ENCODE measurements around the gene GALNT16.
"Not testable (repeated sequence)": the region's sequence is repeated elsewhere in the genome, so short reads cannot be mapped to it uniquely, and the experiment has no call there.

DNA sequence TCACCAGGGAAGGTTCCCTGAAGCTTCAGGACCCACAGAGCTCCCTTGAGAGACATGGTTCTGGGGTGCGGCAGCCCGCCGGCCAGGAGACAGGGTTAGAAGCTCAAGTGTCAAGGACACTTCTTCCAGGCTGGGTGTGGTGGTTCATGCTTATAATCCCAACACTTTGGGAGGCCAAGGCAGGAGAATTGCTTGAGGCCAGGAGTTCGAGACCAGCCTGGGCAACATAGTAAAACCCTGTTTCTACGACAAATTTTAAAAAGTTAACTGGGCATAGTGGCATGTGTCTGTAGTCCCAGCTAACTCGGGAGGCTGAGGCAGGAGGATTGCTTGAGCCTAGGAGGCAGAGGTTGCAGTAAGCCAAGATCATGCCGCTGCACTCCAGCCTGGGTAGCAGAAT is 30.9 kb downstream of the GALNT16 start:
- TF ChIP-seq, protein P1, sequence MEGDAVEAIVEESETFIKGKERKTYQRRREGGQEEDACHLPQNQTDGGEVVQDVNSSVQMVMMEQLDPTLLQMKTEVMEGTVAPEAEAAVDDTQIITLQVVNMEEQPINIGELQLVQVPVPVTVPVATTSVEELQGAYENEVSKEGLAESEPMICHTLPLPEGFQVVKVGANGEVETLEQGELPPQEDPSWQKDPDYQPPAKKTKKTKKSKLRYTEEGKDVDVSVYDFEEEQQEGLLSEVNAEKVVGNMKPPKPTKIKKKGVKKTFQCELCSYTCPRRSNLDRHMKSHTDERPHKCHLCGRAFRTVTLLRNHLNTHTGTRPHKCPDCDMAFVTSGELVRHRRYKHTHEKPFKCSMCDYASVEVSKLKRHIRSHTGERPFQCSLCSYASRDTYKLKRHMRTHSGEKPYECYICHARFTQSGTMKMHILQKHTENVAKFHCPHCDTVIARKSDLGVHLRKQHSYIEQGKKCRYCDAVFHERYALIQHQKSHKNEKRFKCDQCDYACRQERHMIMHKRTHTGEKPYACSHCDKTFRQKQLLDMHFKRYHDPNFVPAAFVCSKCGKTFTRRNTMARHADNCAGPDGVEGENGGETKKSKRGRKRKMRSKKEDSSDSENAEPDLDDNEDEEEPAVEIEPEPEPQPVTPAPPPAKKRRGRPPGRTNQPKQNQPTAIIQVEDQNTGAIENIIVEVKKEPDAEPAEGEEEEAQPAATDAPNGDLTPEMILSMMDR (IDR thresholded peaks at IDR 0.05): not testable (repeated sequence)
- not testable (repeated sequence) for TF ChIP-seq EP300 (IDR thresholded peaks at IDR 0.05)
